ENCODE measurements around the gene BNC2.

Gene BNC2

DNA sequence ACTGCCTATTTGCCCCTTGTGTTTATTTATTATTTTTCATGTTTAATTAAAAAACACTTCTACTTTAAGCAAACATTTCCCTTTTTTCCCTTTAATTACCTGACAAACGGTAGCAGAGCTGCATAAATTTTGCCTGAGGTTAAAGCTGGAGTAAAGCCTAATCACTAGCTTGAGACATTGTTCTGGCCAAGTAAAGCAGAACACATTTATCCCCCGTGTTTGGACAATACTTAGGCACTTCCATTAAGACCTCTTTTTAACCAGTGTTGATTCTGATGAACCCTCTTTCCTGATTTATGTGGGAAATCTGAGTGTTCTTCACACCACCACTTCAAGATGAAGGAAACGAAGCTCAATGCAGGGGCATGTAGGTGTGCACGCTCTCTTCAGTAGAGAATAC lies 54.5 kb downstream of the BNC2 start:
- DNase-seq (ENCODE audit: low read depth in 3 of 3) = no peak

DNA sequence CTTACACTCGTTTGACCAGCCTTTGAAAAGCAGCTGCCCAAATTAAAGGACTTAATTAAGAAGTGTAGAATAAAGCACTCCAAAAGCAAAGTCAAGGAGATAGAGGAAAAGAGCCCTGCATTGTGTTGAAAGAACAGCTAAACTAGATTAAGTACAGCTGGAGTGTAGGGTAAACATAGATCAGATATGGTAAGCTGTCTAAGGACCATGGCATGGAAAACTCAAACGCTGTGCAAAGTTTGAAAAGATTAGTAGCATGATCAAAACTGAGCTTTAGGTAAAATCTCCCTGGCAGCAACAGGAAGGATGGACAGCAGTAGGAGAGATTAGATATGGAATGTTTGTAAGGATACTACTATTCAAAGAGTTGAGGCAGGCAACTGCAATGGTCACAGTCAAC lies 55.4 kb downstream of the BNC2 start:
- no peak for DNase-seq (ENCODE audit: low read depth in 3 of 3)

DNA sequence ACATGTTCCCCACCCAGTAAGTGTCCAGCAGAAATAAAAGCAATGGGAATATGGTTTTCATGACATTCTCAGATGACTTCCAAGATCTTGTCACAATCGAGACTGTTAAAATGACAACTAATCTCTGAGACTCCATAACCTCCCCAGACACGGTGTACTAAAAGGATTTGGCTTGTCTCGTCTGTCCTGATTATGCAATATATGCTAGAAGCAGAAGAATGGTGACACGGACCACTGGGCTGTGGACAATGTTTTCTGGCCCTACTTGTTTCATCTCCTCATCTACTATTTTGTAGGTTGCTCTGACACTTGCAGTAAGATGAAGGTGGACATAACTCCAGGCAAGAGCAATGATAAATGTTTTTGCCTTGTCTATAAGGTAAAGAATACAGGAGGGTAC lies 56.6 kb downstream of the BNC2 start:
- DNase-seq (ENCODE audit: low read depth in 3 of 3) = no peak

DNA sequence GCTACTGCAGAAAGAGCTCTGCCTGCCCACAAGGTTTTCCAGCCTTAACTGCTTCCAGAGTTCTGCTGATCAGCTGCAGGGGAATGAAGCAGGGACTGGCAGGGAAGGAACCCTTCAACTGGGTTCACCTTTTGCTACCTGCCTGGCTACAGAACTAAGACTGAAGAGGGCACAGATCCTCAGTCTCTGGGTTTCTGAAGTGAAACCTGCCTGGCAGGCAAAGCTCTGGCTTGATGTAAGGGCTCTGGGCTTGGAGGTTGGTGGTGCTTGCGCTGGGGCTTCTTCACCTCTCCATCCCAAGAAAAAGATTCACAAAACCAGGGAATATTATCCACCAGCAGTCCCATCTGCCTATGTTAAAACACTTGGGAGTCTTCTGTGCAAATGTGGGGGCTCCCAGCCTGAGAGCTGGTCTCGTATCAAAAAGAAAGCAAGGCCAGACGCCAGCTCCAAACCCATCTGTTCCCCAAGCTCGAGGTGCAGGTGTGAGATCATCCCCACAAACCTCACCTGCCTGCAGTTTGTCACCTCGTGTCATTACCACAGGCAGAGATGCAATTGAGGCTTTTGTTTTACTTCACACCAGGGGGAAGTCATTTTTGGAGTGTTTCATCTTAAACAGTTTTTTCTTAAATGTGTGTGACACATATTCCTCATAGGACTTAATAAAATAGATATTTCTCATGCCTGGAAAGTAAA lies 58.3 kb downstream of the BNC2 start:
- no peak for DNase-seq (ENCODE audit: low read depth in 3 of 3)

DNA sequence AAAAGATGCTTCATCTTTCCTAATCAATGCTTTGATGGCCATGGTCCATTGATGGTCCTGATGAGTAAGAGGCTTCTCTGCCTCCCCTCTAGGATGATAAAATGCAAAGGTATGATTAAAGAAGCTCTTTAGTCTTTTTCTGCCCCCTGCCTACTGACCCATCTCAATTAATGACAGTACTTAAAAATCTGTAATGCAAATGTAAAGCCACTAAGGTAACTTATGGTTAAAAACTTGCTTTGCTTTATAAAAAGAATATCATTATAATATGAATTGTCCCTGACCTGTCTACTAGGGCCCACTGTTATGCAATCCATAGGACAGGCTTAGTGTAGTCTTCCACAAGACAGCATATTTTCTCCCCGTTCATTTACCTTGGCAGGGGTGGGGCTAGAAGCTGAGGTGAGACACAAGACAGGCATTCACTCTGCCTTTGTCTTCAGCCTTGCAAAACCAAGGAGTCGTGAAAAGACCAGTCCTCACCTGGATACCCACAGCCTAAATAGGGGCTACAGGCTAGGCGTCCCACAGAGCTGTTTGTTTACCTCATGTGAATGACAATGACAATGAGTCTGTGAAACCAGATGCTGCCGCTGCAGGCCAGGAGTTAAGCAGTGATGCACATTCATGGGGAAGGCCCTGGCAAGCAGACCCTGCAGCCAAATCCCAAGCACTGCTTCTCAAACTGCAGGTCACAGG lies 60.4 kb downstream of the BNC2 start:
- DNase-seq (ENCODE audit: low read depth in 3 of 3) = no peak

DNA sequence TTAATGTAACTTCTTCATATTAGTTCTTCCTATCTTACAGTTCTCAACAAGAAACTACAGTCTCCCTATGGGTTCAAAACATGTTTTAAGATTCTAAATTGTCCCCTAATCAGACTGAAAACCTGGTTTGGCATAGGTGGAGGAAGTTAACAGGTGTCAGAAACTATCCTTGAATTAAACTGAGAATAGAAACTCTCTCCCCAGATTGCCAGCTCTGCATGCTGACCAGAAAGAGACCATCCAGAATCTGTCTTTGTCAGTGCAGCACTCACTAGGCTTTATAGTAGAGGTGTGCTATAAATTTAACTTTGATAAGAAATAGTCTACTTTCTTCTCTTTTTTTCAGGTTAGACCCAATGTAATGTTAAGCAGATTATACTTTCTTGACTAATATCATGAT lies 63.8 kb downstream of the BNC2 start:
- no peak for DNase-seq (ENCODE audit: low read depth in 3 of 3)

DNA sequence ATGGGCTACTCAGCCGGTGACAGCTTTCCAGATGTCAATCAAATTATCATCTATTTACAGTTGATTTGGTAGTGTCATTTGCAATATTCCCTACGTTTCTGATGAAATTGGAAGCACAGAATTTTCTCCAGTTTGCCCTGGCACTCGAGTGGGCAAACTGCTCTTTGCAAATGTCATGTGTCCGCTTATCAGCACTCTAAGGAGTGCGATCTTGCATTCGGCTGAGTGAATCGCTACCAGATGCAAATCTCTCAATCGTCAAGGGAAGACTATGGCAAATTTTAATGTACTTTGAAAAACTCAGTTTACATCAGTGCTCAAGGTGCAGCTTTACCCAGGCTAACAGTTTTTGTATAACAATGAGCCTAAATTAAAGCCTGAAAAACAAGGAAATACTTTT lies 66.8 kb downstream of the BNC2 start:
- DNase-seq (ENCODE audit: low read depth in 3 of 3) = no peak

DNA sequence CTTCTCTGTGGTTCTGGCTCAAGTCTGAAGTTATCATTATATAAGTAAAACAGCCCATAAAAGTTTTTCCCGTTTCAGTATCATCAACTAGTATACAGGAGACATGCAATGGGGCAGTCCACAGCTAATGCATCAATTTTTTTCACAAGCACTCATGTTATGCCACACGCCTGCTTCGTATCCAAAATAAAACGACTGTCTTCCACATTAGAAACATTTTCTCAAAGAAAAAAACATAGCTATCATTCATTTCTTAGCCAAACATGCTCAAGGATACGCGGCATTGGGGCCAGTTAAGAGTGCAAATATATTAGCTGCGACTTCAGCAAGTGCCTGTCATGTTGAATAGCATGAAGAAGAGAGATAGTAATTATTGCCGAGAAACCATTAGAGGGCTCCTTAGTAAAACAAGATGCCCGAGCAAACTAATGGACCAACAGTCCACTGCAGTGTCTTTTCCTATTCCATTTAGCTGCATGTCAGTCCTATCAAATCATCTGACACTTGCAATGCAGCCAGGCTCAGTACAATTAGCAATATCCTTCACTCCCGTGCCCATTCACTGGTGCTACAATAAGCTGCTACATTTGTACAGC lies 68.5 kb downstream of the BNC2 start:
- DNase-seq (ENCODE audit: low read depth in 3 of 3) = no peak

DNA sequence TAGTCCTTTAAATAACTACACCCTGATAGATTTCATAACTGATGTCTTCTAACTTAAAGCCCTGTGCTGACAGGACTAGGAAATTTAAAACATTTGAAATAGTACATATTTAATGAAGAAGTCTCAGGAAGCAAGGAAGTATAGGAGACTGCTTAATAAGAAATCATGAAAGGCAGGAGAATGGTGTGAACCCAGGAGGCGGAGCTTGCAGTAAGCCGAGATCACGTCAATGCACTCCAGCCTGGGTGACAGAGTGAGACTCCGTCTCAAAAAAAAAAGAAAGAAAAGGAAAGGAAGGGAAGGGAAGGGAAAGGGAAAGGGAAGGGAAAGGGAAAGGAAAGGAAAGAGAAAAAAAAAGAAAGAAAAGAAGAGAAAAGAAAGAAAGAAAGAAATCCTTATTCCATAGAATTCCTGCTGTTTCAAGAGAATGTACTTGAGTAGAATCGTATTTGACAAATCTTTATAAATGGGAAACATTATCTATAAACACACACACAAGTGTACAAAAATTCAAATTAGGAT lies 74.1 kb downstream of the BNC2 start:
- no peak for DNase-seq (ENCODE audit: low read depth in 3 of 3)

DNA sequence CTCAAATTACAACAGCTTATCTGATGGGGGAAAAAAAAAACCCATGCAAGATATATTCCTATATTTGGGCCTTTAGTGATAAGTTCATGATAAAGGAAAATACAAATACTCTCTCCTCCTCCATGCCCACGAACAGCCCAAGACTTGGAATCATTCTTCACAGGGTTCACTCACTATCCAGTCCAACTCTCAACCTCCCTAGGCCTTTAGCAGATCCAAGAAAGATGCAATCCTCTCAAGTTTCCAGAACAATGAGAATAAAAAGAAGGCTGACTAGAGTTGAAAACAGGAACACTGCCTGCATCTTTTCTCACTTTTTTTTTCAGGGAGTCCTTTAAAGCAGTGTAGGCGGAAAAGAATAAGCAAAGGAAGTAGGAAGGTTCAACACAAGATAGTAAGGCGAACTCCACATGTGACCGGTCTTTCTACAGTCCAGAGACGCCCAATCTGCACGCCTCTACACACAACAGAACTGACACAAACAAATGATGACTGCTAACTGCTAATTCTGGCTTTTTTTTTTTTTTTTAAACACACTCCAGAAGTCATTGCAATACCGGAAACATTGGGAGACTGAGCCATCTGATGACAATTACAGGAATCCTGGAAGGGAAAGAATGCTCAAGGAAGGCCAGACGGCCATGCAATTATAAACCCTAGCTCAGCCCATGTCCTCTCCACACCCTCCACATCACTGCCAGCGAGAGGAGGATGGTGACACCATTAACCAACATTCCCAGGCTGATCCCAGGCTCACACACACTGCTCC lies 75.4 kb downstream of the BNC2 start:
- DNase-seq (ENCODE audit: low read depth in 3 of 3) = no peak

DNA sequence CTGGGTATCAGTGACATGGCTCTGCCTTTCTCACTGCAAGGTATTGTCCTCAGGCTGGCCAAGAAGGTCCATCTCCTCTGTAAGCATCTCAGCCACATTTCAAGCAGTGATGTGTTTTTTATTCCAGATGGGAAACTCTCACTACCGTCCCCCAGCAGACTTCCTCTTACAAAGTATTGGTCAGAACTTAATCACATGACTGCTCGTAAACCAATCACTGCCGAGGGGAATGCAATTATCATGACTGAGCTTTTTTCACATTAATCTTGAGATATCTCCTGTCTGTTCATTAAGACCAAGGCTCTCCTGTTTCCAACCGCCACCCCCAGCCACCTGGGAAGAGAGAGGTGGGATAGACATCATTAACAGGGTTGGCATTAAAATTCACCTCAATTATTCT lies 76.4 kb downstream of the BNC2 start:
- DNase-seq (ENCODE audit: low read depth in 3 of 3) = no peak

DNA sequence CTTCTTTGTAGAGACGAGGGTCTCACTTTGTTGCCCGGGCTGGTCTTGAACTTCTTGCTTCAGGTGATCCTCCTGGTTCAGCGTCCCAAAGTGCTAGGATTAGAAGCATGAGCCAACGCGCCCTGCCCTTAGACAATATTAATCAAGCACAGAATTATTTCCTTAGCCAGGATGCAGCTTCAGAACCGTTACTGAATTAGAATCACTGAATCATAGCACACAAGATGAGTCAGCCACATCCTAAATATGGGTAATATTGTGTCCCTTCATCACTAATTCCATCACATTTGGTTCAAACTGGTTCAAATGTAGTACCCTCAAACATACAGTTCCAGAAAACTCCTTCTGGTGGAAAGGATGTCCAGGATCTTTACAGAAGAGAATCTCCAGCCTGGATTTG lies 82.7 kb downstream of the BNC2 start:
- no peak for DNase-seq (ENCODE audit: low read depth in 3 of 3)

DNA sequence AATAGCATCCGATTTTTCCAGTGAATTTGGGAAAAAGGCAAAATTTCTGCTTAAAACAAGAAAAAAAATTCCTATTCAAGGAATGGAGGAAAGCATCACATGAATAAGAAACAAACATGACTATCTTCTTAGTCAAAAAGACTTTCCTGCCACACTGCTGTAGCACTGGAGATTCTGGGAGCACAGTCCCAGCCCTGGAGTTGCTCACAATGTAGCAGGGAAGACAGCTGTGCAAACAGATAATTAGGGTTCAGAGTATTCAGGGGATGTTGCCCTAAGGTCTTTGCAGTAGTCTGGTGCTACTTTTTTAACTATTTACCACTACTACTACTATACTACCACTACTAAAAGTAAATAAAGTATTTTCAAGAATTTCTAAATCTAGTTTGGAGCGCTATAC lies 86.5 kb downstream of the BNC2 start:
- no peak for DNase-seq (ENCODE audit: low read depth in 3 of 3)

DNA sequence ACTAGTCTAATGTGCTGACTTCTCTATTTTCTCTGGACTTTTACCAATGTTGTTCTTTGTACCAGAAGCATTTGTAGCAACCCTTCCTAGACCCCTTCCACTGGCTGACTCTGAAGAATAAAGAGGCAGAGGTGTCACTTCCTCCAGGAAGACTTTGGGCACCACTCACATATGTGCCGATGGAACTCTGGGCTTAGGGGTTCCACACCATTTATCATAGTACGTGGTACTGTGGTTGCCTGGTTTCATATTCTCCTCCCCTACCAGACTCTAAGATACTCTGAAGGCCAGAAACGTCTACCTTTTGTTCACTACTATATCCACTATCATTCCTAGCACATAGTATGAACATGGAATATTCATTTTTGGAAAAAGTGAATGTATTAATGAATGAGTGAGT lies 88.0 kb downstream of the BNC2 start:
- no peak for DNase-seq (ENCODE audit: low read depth in 3 of 3)

DNA sequence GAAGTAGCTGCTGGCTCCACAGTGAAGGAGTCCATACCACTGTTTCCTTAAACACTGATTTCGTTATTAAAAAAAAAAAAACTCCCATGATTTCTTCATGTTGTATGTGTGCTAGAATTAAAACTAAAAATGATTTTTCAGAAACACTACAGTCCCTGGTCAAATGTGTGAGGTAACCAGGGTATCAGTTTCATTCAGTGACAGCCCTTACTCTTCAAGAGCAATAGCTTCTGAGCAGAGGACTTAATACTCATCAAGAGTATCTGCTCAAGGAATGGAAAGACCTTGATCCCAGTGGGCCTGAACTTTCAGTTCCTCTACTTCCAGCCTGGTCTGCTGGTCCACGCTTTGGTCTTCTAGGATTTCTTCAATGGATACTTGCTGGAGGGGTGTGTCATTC lies 95.1 kb downstream of the BNC2 start:
- DNase-seq (ENCODE audit: low read depth in 3 of 3) = no peak

DNA sequence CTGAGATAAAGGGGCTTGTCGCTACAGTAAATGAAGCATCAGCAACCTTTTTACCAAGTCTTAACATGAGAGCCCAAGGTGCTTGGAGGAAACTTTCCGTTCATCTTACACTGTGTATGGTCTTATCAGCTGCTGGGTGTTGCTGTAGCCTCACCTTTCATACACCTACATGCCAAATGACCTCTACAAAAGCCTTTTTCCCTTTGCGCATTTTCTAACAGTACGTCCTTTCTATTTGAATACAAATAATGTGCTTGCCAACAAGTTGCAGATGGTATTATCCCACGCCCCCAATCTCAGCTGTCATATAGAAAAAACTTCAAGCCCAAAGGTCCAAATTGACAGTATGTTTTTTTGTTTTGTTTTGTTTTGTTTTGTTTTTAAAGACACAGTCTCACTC lies 96.9 kb downstream of the BNC2 start:
- DNase-seq (ENCODE audit: low read depth in 3 of 3) = no peak

DNA sequence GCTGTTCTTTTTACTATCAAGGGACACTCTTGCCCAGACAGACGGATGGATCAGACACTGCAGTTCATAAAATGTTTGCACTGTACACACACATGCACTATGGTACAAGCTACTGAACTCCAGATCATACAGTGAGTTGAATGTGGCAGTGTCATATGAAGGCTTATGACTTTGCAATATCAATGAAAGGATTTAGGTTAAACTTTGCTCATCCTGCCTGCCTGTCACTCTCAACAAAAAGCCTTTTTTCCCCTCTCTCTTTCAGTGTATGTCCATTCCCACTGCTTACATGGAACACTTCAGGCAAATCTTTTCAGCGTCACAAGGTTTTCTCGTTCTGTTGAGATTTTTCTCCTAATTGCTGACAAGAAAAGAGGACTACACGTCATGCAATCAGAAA lies 97.4 kb downstream of the BNC2 start:
- DNase-seq (ENCODE audit: low read depth in 3 of 3) = no peak

DNA sequence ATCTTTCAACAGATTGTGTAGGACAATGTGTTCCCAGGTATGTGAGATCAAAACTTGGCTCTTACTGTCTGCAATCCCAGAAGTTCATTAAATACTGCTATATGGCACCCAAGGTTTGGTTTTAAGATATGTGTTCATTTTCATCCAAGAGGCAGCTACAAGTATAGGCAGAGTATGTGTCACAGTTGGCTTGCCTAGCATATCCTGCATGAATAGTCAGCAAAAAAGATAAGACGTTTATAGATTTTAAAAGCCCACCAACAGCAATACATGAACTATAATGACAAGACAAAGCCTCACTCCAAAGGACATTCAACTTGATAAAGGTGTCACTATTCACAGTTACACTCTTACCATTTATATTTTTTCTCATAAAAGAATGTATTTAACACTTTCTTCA lies 99.1 kb downstream of the BNC2 start:
- DNase-seq (ENCODE audit: low read depth in 3 of 3) = no peak

DNA sequence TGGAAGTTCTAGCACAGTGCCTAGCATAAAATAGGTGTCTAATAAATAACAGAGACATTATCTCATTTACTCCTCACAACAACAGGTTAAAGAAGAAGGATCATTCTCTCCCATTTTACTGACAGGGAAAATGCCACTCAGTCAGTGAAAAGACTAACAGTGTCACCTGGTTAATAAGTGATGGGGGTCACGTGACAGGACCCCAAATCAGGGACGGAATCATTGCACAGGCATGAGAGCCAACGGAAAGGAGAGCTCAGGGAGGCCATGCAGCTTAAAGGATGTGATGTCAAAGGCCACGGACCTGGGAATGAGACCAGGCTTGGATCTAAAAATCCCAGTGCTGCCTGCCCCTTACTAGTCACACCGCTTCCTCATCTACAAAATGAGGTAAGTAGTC lies 101.2 kb downstream of the BNC2 start:
- no peak for DNase-seq (ENCODE audit: low read depth in 3 of 3)

DNA sequence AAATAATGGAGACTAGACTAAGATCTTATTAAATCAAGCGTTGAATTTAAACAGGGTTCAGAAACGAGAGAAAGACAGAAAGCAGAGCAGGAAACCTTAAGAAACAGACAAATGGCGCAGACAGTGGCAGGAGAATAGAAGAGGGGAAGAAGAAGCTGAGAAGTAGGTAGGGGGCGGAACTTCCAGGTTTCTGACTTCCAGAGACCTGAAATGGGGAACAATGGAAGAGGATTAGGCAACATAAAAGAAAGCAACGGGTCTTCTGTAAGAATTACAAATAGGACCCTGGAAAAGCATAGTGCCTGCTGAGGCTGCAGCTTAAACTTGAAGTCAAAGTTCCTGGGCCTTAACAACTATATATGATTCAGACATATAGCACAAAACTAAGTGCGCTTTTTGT lies 101.7 kb downstream of the BNC2 start:
- no peak for DNase-seq (ENCODE audit: low read depth in 3 of 3)

DNA sequence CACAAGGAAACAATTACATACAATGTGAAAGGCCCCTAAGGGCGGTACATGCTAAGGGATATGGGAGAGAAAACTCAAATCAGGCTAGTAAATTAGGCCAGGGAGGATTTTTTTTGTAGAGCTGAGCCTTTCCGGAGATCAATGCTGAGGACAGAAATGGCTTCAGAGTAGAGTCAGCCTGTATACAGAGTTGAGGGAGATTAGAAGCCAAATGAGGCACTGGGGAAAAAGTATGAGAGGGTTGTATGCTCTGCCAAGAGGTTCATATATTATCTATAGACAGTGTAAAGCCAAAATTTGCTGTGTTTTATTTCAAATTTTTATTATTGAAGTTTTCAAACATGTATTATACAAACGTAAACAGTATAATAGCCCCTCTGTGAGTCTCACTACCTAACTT lies 103.1 kb downstream of the BNC2 start:
- no peak for DNase-seq (ENCODE audit: low read depth in 3 of 3)

DNA sequence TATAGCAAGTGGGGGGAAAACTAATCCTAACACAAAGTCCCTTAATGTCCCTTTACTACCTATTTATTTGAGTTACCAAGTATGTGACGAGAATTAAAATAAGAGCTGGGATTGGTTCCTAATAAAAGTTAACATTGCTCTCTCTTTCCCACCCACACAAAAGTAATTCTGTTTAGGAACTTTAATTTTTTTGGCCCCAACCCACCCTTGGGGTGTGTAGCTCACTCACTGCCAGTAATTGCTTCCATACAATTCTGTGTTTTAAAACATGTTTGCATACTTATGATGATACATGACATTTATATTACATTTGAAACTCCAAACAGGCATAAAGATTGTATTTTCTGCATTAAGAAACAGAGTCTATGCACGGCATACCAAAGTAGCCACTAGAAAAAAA lies 106.5 kb downstream of the BNC2 start:
- DNase-seq (ENCODE audit: low read depth in 3 of 3) = no peak
